A549 (cell line): ENCODE measurements around the gene AMPD3. TPM values are rescaled to one million over a fixed set of nuclear protein-coding genes. Genes with fewer than 3 reads are reported as not detected.

ENCODE experiments used
- ATAC-seq, 2 experiments: fragments of 200-7000 bp in 1 of 2; fragments of >200 bp in 1 of 2; cut with Nextera tagmentation in 1 of 2; cut with Tn5 transposase in 1 of 2; 3 replicates each; pipeline versions ENCODE4 v1.8.0 to v1.9.1; 2018 to 2020; ENCODE audit warnings: mild to moderate bottlenecking in 1 of 2, moderate library complexity in 1 of 2
- CTCF ChIA-PET: fragments of 300-600 bp; sonication (Branson Sonifier 250); formaldehyde crosslinking; extraction: SDS; loops from one replicate; lab custom pipeline; 2021; ENCODE audit warnings: antibody characterized with exemption, inconsistent platforms; lab: Yijun Ruan, JAX
- POLR2A ChIA-PET: fragments of 350-600 bp; formaldehyde crosslinking; extraction: SDS; loops from one replicate; lab custom pipeline; 2021; ENCODE audit warnings: antibody characterized with exemption, inconsistent platforms; lab: Yijun Ruan, JAX
- DNase-seq, 2 experiments: peaks; one replicate each; pipeline versions ENCODE4 v3.0.0 to v3.0.0-alpha.2; 2011 to 2016; ENCODE audit warnings: low read depth in 1 of 2, low spot score in 1 of 2
- FAIRE-seq: peaks from 2 replicates; lab custom pipeline; 2011; peaks lifted over from hg19 to GRCh38; lab: Jason Lieb, UNC
- H3K27ac ChIP-seq, 2 experiments: fragments of >200 bp; sonication (Bioruptor Twin); formaldehyde crosslinking; 3 replicates each; pipeline ENCODE4 v1.5.1; 2016 to 2017
- H3K4me1 ChIP-seq: fragments of >200 bp; sonication (Bioruptor Twin); formaldehyde crosslinking; 3 replicates; pipeline ENCODE4 v1.6.1; 2016
- H3K4me2 ChIP-seq: fragments of >200 bp; sonication (Bioruptor Twin); formaldehyde crosslinking; 3 replicates; pipeline ENCODE4 v1.6.1; 2016
- H3K4me3 ChIP-seq: fragments of >200 bp; sonication (Bioruptor Twin); formaldehyde crosslinking; 3 replicates; pipeline ENCODE4 v1.5.1; 2016
- H3K9me3 ChIP-seq: fragments of >200 bp; sonication (Bioruptor Twin); formaldehyde crosslinking; 3 replicates; pipeline ENCODE4 v1.6.1; 2016
- ELK1 ChIP-seq: fragments of 150-350 bp; IDR thresholded peaks from 2 replicates; pipeline ENCODE4 v1.6.1; 2014; ENCODE audit warnings: low read depth, mild to moderate bottlenecking, low read length
- FOSL2 ChIP-seq, 2 experiments: fragments of 450-650 bp in 1 of 2; fragments of >200 bp in 1 of 2; sonication (Bioruptor Twin) in 1 of 2; formaldehyde crosslinking; IDR thresholded peaks; 2 replicates each; pipeline versions ENCODE4 v1.5.0 to v1.6.1; 2016 to 2020; ENCODE audit warnings: mild to moderate bottlenecking in 1 of 2, moderate library complexity in 1 of 2
- GATA3 ChIP-seq: IDR thresholded peaks from 2 replicates; pipeline ENCODE4 v1.6.1; 2012; ENCODE audit warnings: borderline replicate concordance
- HES2 ChIP-seq: fragments of >200 bp; sonication (Bioruptor Twin); formaldehyde crosslinking; IDR thresholded peaks from 2 replicates; pipeline ENCODE4 v1.6.1; 2016
- HEYL ChIP-seq: fragments of 250-450 bp; sonication (Bioruptor Pico); IDR thresholded peaks from 2 replicates; pipeline ENCODE4 v1.8.0; 2021; ENCODE audit warnings: mild to moderate bottlenecking, moderate library complexity
- HOXB5 ChIP-seq: fragments of 250-450 bp; sonication (Bioruptor Pico); IDR thresholded peaks from 2 replicates; pipeline ENCODE4 v1.5.0; 2020; ENCODE audit warnings: mild to moderate bottlenecking, moderate library complexity
- JUNB ChIP-seq: fragments of >200 bp; sonication (Bioruptor Twin); formaldehyde crosslinking; IDR thresholded peaks from 2 replicates; pipeline ENCODE4 v1.6.1; 2016
- MAZ ChIP-seq: fragments of 150-350 bp; IDR thresholded peaks from 2 replicates; pipeline ENCODE4 v1.6.1; 2014; ENCODE audit warnings: antibody characterized with exemption, low read depth, low read length, borderline replicate concordance
- NPAS2 ChIP-seq: fragments of 250-450 bp; sonication (Bioruptor Pico); IDR thresholded peaks from 2 replicates; pipeline ENCODE4 v1.8.0; 2022; ENCODE audit warnings: mild to moderate bottlenecking, moderate library complexity, borderline replicate concordance
- POLR2AphosphoS2 ChIP-seq: conservative IDR thresholded peaks from 2 replicates; pipeline ENCODE4 v1.6.1; 2012; ENCODE audit warnings: low read length, improper control_type of control experiment, inconsistent platforms
- RAD21 ChIP-seq, 2 experiments: fragments of >200 bp in 1 of 2; sonication (Bioruptor Twin) in 1 of 2; formaldehyde crosslinking in 1 of 2; IDR thresholded peaks in 1 of 2; conservative IDR thresholded peaks in 1 of 2; 2 replicates in 1 of 2; 3 replicates in 1 of 2; pipeline ENCODE4 v1.6.1; 2012 to 2018; ENCODE audit warnings: inconsistent platforms in 1 of 2
- RCOR1 ChIP-seq: fragments of 150-350 bp; IDR thresholded peaks from 2 replicates; pipeline ENCODE4 v1.6.1; 2014; ENCODE audit warnings: antibody characterized with exemption, low read length, low read depth
- RFX5 ChIP-seq: fragments of 450-650 bp; IDR thresholded peaks from 2 replicates; pipeline ENCODE4 v1.7.1; 2014; ENCODE audit warnings: antibody characterized with exemption, mild to moderate bottlenecking, moderate library complexity
- SREBF2 ChIP-seq: fragments of 450-650 bp; IDR thresholded peaks from 2 replicates; pipeline ENCODE4 v1.6.1; 2014; ENCODE audit warnings: mild to moderate bottlenecking, moderate library complexity
- WGBS: methylation state at CpG from one replicate; pipeline ENCODE4 v1.1.6; 2017; ENCODE audit errors: missing lambda C conversion rate; 5-methylcytosine and 5-hydroxymethylcytosine counted together
- polyA plus RNA-seq, 4 experiments: library from polyadenylated mRNA; depleted of rRNA in 3 of 4; stranded (reverse); fragments of >200 nt; fragmentation: RNase III in 1 of 4; extraction: RNeasy Plus Mini Kit Qiagen cat#74134 plus additional on column Dnase treatment in 1 of 4; gene quantifications; 2 replicates in 3 of 4; 3 replicates in 1 of 4; pipeline ENCODE4 v1.2.3, GENCODE V29; 2011 to 2017
- TF ChIP-seq, protein P1 (sequence below): fragments of 250-450 bp; sonication (Bioruptor Pico); IDR thresholded peaks from 2 replicates; pipeline ENCODE4 v1.5.0; 2021; ENCODE audit warnings: mild to moderate bottlenecking, moderate library complexity, borderline replicate concordance

Gene AMPD3
- polyA plus RNA-seq, 2 of the 4 experiments (the other 2 are of a cell fraction), result 3.1 to 4.7 TPM

- 88% methylated on average over 14 of the region's 14 CpGs for WGBS
- CTCF ChIA-PET, result interaction anchor here (0.6 to 2.4 kb wide), 2 partner anchors 14 to 22 kb away, joined by 3 to 9 read pairs; no protein-coding TSS in a partner anchor
These were observed 88.7 kb downstream of the AMPD3 start for GRCh38 chr11:10543782-10544181.

GRCh38 chr11:10544491-10545465 is 89.7 kb downstream of the AMPD3 start:
- no peak for ATAC-seq
- H3K9me3 ChIP-seq, result no peaks in the 10 kb centered on the region
- TF ChIP-seq POLR2AphosphoS2, result no peak
- TF ChIP-seq MAZ, result no peak
- no peak overlapping the region for H3K4me2 ChIP-seq
- no peak for FAIRE-seq
- DNase-seq, result no peak
- no peak overlapping the region for H3K4me3 ChIP-seq
- H3K4me1 ChIP-seq, result peaks cover 3% of the 10 kb centered on the region
- CTCF ChIA-PET, result interaction anchor here (0.6 to 2.4 kb wide), 2 partner anchors 13 to 21 kb away, joined by 3 to 9 read pairs; no protein-coding TSS in a partner anchor
- POLR2A ChIA-PET, result no interaction called here
- no peak overlapping the region for H3K27ac ChIP-seq
- 48% methylated on average over 6 of the region's 7 CpGs for WGBS

More at GRCh38 chr11:10543782-10544181, 88.7 kb downstream of the AMPD3 start:
- no peak overlapping the region for H3K4me2 ChIP-seq
- ATAC-seq (no peak), DNase-seq (no peak), FAIRE-seq (no peak)
- TF ChIP-seq RCOR1 (no peak), RFX5 (no peak), HOXB5 (CRISPR knock-in tag) (no peak), MAZ (no peak), SREBF2 (no peak), RAD21 (conservative IDR thresholded peaks at IDR 0.05 in 1 of 2, IDR thresholded peaks at IDR 0.05 in 1 of 2) (no peak), HEYL (no peak), POLR2AphosphoS2 (no peak), ELK1 (no peak), NPAS2 (CRISPR knock-in tag) (no peak)
- no peaks in the 10 kb centered on the region for H3K9me3 ChIP-seq
- H3K27ac ChIP-seq, result no peak overlapping the region
- H3K4me3 ChIP-seq, result no peak overlapping the region
- peaks cover 13% of the 10 kb centered on the region for H3K4me1 ChIP-seq
- POLR2A ChIA-PET, result no interaction called here

GRCh38 chr11:10550503-10551289 is 95.6 kb downstream of the AMPD3 start:
- ATAC-seq, result peak; percentile 54 to 72; a peak in 5 of 6 replicates
- TF ChIP-seq HES2 (no peak), JUNB (peak; percentile 54), FOSL2 (IDR thresholded peaks at IDR 0.05) (peak; percentile 63), FOSL2 (CRISPR knock-in tag; IDR thresholded peaks at IDR 0.05) (peak; percentile 72), HEYL (no peak), GATA3 (peak; percentile 52; the same call in 1 of the 2 replicates)
- TF ChIP-seq, protein P1, sequence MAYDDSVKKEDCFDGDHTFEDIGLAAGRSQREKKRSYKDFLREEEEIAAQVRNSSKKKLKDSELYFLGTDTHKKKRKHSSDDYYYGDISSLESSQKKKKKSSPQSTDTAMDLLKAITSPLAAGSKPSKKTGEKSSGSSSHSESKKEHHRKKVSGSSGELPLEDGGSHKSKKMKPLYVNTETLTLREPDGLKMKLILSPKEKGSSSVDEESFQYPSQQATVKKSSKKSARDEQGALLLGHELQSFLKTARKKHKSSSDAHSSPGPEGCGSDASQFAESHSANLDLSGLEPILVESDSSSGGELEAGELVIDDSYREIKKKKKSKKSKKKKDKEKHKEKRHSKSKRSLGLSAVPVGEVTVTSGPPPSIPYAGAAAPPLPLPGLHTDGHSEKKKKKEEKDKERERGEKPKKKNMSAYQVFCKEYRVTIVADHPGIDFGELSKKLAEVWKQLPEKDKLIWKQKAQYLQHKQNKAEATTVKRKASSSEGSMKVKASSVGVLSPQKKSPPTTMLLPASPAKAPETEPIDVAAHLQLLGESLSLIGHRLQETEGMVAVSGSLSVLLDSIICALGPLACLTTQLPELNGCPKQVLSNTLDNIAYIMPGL (CRISPR knock-in tag), result no peak
- Histone ChIP-seq H3K4me1 (peaks cover 15% of the 10 kb centered on the region), H3K4me3 (no peak overlapping the region), H3K9me3 (peaks cover 6% of the 10 kb centered on the region; the same call in 1 of the 3 replicates), H3K27ac (no peak overlapping the region), H3K4me2 (peak overlapping the region; percentile 55)
- peak in 1 of 2 experiments; percentile 13 for DNase-seq
- 78% methylated on average over 3 of the region's 3 CpGs for WGBS
- FAIRE-seq, result peak; percentile 28
- ChIA-PET POLR2A (no interaction called here), CTCF (interaction anchor here (3.5 kb wide), 1 partner anchor 10 kb away, joined by 16 read pairs; the partner anchor contains the start of gene RNF141)
